Hepatocyte (in vitro differentiated cells): Measurements from ENCODE around the gene SRPRB.

ENCODE experiments used
- CTCF ChIP-seq: fragments of 200-600 bp; sonication (generic); IDR thresholded peaks from 2 replicates; pipeline ENCODE4 v1.5.1; 2016; ENCODE audit warnings: antibody characterized with exemption, mild to moderate bottlenecking; ENCODE audit not compliant: poor library complexity
- EZH2 ChIP-seq: fragments of 200-600 bp; sonication (generic); IDR thresholded peaks from 2 replicates; pipeline ENCODE4 v1.6.1; 2016; ENCODE audit warnings: antibody characterized with exemption, mild to moderate bottlenecking, borderline replicate concordance

- TF ChIP-seq CTCF: no peak
- TF ChIP-seq EZH2: no peak
Observed at GRCh38 chr3:133833880-133834620, 28.4 kb downstream of the SRPRB start.
